GM10266 (cell line): Measurements from ENCODE around the gene EEF1E1.

ENCODE experiments used
- DNase-seq: peaks from one replicate; pipeline ENCODE4 v3.0.0; 2012; ENCODE audit errors: extremely low spot score
- TF ChIP-seq, protein P1 (sequence below): IDR thresholded peaks from 2 replicates; pipeline ENCODE4 v1.5.1; 2012; ENCODE audit warnings: mild to moderate bottlenecking, low read depth; ENCODE audit not compliant: control insufficient read depth, insufficient read depth; ENCODE audit errors: missing control alignments

The EEF1E1 gene

GRCh38 chr6:8088886-8089285 is 13.5 kb downstream of the EEF1E1 start:
- DNase-seq, result no peak
- TF ChIP-seq, protein P1, sequence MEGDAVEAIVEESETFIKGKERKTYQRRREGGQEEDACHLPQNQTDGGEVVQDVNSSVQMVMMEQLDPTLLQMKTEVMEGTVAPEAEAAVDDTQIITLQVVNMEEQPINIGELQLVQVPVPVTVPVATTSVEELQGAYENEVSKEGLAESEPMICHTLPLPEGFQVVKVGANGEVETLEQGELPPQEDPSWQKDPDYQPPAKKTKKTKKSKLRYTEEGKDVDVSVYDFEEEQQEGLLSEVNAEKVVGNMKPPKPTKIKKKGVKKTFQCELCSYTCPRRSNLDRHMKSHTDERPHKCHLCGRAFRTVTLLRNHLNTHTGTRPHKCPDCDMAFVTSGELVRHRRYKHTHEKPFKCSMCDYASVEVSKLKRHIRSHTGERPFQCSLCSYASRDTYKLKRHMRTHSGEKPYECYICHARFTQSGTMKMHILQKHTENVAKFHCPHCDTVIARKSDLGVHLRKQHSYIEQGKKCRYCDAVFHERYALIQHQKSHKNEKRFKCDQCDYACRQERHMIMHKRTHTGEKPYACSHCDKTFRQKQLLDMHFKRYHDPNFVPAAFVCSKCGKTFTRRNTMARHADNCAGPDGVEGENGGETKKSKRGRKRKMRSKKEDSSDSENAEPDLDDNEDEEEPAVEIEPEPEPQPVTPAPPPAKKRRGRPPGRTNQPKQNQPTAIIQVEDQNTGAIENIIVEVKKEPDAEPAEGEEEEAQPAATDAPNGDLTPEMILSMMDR, result no peak

DNA sequence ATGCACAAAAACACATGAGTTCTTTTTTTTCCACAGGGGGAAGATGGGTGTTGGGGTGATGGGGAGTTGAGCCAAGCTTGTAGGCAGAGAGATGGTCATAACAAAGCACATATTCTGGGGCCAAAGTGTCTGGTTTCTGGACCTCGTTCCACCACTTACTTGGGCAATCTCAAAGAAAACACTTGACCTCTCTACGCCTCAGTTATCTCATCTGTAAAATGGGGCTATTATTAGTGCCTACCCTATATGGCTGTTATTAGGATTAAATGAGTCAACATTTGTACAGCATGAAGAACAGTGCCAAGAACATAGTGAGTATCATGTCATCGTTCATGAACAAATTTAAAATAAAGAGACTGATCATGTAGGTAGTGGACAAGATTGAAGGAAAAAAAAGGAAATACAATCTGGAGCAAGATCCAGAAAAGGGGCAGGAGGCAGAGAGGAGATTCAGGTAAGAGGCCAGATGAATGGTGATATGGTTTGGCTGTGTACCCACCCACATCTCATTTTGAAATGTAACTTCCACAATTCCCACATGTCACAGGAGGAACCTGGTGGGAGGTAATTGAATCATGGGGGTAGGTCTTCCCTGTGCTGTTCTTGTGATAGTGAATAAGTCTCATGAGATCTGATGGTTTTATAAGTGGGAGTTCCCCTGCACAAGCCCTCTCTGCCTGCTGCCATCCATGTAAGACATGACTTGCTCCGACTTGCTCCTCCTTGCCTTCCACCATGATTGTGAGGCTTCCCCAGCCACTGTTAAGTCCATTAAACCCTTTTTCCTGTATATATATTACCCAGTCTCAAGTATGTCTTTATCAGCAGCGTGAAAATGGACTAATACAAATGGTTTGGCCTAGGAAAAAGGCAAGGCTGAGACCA is 14.2 kb downstream of the EEF1E1 start:
- DNase-seq, result no peak
- TF ChIP-seq, protein P1, result no peak

GRCh38 chr6:8086755-8087306 is 15.5 kb downstream of the EEF1E1 start:
- TF ChIP-seq, protein P1, result no peak
- DNase-seq, result no peak

GRCh38 chr6:8085053-8085511 is 17.3 kb downstream of the EEF1E1 start:
- DNase-seq, result no peak
- TF ChIP-seq, protein P1, result no peak

DNA sequence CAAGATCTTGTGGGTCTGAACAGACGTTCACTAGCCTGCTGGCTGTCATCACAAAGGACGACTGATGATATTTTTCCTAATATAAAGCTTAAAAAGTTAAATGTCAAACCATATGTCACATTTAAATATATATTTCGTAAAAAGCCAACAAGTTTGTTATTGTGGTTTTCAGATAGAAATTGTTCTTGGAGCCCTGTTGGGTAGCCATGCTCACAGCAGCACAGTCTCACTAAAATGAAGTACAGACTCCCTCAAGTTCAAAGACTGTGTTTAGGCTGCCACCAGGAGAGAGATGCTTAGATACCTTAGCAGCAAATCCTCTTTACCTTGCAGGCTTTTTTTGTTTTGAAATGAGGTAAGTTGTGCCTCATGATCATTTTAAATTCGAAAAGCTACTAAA is 17.8 kb downstream of the EEF1E1 start:
- TF ChIP-seq, protein P1, result no peak
- DNase-seq, result no peak

- DNase-seq, result no peak
- TF ChIP-seq, protein P1, result no peak
Observed at GRCh38 chr6:8082954-8083858, 19.1 kb downstream of the EEF1E1 start.
